GM21723 (cell line): ENCODE results near the gene ETV5.
A peak's percentile ranks its signal among the peaks of the same experiment; 100 is the strongest.

ENCODE experiments used
- ATAC-seq: cut with Tn5 transposase; IDR thresholded peaks from one replicate; pipeline ENCODE4 v1.9.1; 2021; ENCODE audit warnings: mild to moderate bottlenecking, moderate library complexity; ENCODE audit not compliant: unreplicated experiment

ETV5 gene

GRCh38 chr3:186124592-186124991 is 15.7 kb upstream of the ETV5 start:
- no peak for ATAC-seq

GRCh38 chr3:186123012-186123411 is 14.1 kb upstream of the ETV5 start:
- ATAC-seq = no peak

GRCh38 chr3:186121968-186122367 is 13.1 kb upstream of the ETV5 start:
- ATAC-seq = no peak

GRCh38 chr3:186121278-186121677 is 12.4 kb upstream of the ETV5 start:
- ATAC-seq = no peak

GRCh38 chr3:186119499-186119898 is 10.6 kb upstream of the ETV5 start:
- no peak for ATAC-seq

- no peak for ATAC-seq
Observed at GRCh38 chr3:186118692-186119091, 9.8 kb upstream of the ETV5 start.

GRCh38 chr3:186117521-186118134 is 8.7 kb upstream of the ETV5 start:
- ATAC-seq = no peak

GRCh38 chr3:186115239-186115996 is 6.5 kb upstream of the ETV5 start:
- ATAC-seq = no peak

GRCh38 chr3:186110975-186111974 is 2.4 kb upstream of the ETV5 start:
- ATAC-seq = no peak

- no peak for ATAC-seq
Observed at GRCh38 chr3:186109897-186110803, 1.3 kb upstream of the ETV5 start.

- no peak for ATAC-seq
Observed at GRCh38 chr3:186108106-186108940, 566 bp downstream of the ETV5 start.

GRCh38 chr3:186107215-186108105 is 1.4 kb downstream of the ETV5 start:
- ATAC-seq = peak; percentile 41

- ATAC-seq = no peak
Observed at GRCh38 chr3:186105543-186105942, 3.3 kb downstream of the ETV5 start.

GRCh38 chr3:186102687-186103086 is 6.2 kb downstream of the ETV5 start:
- ATAC-seq = no peak

- ATAC-seq = no peak
Observed at GRCh38 chr3:186100398-186100797, 8.5 kb downstream of the ETV5 start.

- ATAC-seq = no peak
Observed at GRCh38 chr3:186099178-186099577, 9.7 kb downstream of the ETV5 start.

GRCh38 chr3:186098740-186099139 is 10.1 kb downstream of the ETV5 start:
- ATAC-seq = no peak

- ATAC-seq = no peak
Observed at GRCh38 chr3:186097663-186098451, 11.0 kb downstream of the ETV5 start.
